HFF-Myc (cell line): ENCODE measurements around the gene NKG7.

Experiments
- DNase-seq: peaks from one replicate; pipeline ENCODE4 v3.0.0-alpha.2; 2011; ENCODE audit warnings: low read depth; ENCODE audit errors: extremely low read depth
- H3K4me3 ChIP-seq: replicated peaks from 2 replicates; pipeline ENCODE4 v1.5.1; 2011; ENCODE audit warnings: low read depth, mild to moderate bottlenecking, control low read depth, low read length
- CTCF ChIP-seq: IDR thresholded peaks from 2 replicates; pipeline ENCODE4 v1.5.1; 2012; ENCODE audit warnings: mild to moderate bottlenecking, low read depth, low read length, control low read depth; ENCODE audit errors: missing control alignments

Gene NKG7

DNA sequence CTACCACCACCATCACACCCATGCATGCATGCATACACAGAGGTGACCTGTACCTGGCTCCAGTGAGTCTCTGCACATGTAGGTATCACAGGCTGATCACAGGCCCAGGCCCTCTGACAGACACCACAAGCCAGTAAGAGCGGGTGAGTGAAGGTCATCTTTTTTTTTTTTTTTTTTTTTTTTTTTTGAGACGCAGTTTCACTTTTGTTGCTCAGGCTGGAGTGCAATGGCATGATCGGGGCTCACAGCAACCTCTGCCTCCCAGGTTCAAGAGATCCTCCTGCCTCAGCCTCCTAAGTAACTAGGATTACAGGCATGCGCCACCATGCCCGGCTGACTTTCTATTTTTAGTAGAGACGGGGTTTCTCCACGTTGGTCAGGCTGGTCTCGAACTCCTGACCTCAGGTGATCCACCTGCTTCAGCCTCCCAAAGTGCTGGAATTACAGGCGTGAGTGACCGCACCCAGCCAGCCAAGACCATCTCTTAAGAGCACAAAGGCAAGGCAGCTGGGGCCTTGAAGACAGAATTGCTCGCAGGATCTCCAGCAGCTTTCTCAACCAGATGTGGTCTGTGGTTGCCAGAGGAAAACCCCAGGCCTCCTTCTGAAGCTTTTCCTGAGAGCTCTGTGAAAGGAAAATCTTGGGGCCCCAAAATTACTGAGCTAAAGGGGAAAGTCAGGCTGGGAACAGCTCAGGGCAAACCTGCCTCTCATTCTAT, 3.2 kb upstream of the NKG7 start:
- DNase-seq = no peak
- H3K4me3 ChIP-seq = no peak overlapping the region

DNA sequence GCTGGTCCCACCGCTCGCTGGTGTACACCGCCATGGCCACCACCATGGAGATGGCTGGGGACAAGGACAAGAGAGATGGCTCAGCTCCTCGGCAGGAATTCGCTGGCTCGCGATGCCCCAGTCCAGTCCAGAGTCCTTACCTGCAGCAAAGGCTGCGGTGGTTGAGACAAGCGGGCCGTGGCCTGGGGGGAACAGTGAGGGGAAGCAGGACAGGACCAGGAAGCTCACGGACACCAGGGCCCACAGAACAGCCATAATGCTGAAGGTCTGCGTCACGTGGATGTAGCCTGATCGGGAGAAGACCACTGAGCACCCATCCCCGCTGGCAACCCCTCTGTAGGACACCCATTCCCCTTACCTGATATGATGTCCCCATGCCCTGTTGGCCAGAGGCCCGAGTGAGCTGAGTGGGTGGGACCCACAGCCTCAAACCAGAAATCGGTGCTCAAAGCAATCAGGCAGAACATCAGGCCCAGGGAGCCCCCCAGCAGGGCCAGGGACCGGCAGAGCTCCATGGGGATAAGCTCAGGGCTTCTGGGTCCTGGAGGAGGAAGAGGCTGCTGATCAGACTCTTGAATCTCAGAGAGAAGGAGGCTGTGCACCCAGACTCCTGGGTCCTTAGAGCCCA, 319 bp downstream of the NKG7 start:
- TF ChIP-seq CTCF = no peak
- no peak for DNase-seq
- H3K4me3 ChIP-seq = no peak overlapping the region

More for the DNA sequence above, 3.2 kb upstream of the NKG7 start:
- TF ChIP-seq CTCF = no peak

GRCh38 chr19:51371186-51371690, 1.2 kb downstream of the NKG7 start:
- no peak for DNase-seq
- TF ChIP-seq CTCF = no peak
- no peak overlapping the region for H3K4me3 ChIP-seq

DNA sequence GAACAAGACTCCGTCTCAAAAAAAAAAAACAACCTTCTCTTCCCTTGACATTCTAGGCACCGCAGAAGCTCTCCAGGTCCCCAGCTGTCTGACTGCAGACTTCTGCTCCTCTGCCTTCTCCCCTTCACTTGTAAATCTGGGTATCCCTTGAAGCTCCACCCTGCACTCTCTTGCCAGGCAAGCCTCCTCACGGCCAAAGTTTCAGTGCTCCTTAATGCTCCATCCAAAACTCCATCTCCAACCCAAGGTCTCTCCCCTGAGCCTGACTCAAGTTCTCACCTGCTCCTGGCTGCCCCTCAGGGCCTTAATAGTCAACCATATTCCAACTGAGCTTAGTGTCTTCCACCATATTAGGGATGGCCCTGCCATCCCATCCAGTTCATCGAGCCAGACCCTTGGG, 2.2 kb downstream of the NKG7 start:
- H3K4me3 ChIP-seq = no peak overlapping the region
- no peak for DNase-seq
- TF ChIP-seq CTCF = no peak

- DNase-seq = no peak
- H3K4me3 ChIP-seq = peak within 1 kb of the TSS; percentile 92
- no peak for TF ChIP-seq CTCF
Measured at GRCh38 chr19:51368366-51369282, 3.8 kb downstream of the NKG7 start, which contains the start of gene CLDND2. TSS of gene CLDND2 (minus strand) at chr19:51369003. CDS start at chr19:51368577, 426 bp downstream.

- peak; percentile 93 for DNase-seq
- peak overlapping the region; percentile 92 for H3K4me3 ChIP-seq
- no peak for TF ChIP-seq CTCF
Measured at GRCh38 chr19:51367565-51368365, 4.7 kb downstream of the NKG7 start.
